ENCODE data around the gene PNP.

PNP gene

GRCh38 chr14:20482382-20482781 lies 13.2 kb downstream of the PNP start:
- TF ChIP-seq PATZ1 (CRISPR knock-in tag; IDR thresholded peaks at IDR 0.05; ENCODE audit: borderline replicate concordance) (no peak), POU6F1 (CRISPR knock-in tag; IDR thresholded peaks at IDR 0.05; ENCODE audit: borderline replicate concordance, low read depth) (no peak), SNAI2 (CRISPR knock-in tag; IDR thresholded peaks at IDR 0.05) (no peak), TOX (CRISPR knock-in tag; IDR thresholded peaks at IDR 0.05; ENCODE audit: borderline replicate concordance) (no peak), RARB (CRISPR knock-in tag; IDR thresholded peaks at IDR 0.05) (no peak), OSR1 (CRISPR knock-in tag; IDR thresholded peaks at IDR 0.05) (no peak), ZFP30 (CRISPR knock-in tag; IDR thresholded peaks at IDR 0.05) (no peak), ZNF8 (CRISPR knock-in tag; IDR thresholded peaks at IDR 0.05) (no peak), ZNF70 (CRISPR knock-in tag; IDR thresholded peaks at IDR 0.05) (no peak), PPARA (CRISPR knock-in tag; IDR thresholded peaks at IDR 0.05; ENCODE audit: borderline replicate concordance) (no peak), BACH2 (CRISPR knock-in tag; IDR thresholded peaks at IDR 0.05; ENCODE audit: borderline replicate concordance) (no peak), TCF4 (CRISPR knock-in tag; IDR thresholded peaks at IDR 0.05; ENCODE audit: borderline replicate concordance) (no peak), CSDC2 (CRISPR knock-in tag; IDR thresholded peaks at IDR 0.05) (no peak), ARNTL (CRISPR knock-in tag; IDR thresholded peaks at IDR 0.05; ENCODE audit: borderline replicate concordance, low read depth) (no peak), ZC3H10 (CRISPR knock-in tag; IDR thresholded peaks at IDR 0.05) (no peak), ISL1 (CRISPR knock-in tag; IDR thresholded peaks at IDR 0.05) (no peak), ESRRG (CRISPR knock-in tag; IDR thresholded peaks at IDR 0.05) (no peak), ZFP3 (CRISPR knock-in tag; IDR thresholded peaks at IDR 0.05) (no peak), TSHZ2 (CRISPR knock-in tag; IDR thresholded peaks at IDR 0.05) (no peak), CREB5 (CRISPR knock-in tag; IDR thresholded peaks at IDR 0.05; ENCODE audit: low read depth) (no peak)
- no peak for ATAC-seq

- no peak for ATAC-seq
- TF ChIP-seq TSHZ2 (CRISPR knock-in tag; IDR thresholded peaks at IDR 0.05) (no peak), PATZ1 (CRISPR knock-in tag; IDR thresholded peaks at IDR 0.05; ENCODE audit: borderline replicate concordance) (no peak), ZFP30 (CRISPR knock-in tag; IDR thresholded peaks at IDR 0.05) (no peak), CSRNP3 (CRISPR knock-in tag; IDR thresholded peaks at IDR 0.05) (no peak), ISL1 (CRISPR knock-in tag; IDR thresholded peaks at IDR 0.05) (no peak), ARNTL (CRISPR knock-in tag; IDR thresholded peaks at IDR 0.05; ENCODE audit: borderline replicate concordance, low read depth) (no peak), ZFP3 (CRISPR knock-in tag; IDR thresholded peaks at IDR 0.05) (no peak), TOX (CRISPR knock-in tag; IDR thresholded peaks at IDR 0.05; ENCODE audit: borderline replicate concordance) (no peak), TCF4 (CRISPR knock-in tag; IDR thresholded peaks at IDR 0.05; ENCODE audit: borderline replicate concordance) (no peak), ESRRG (CRISPR knock-in tag; IDR thresholded peaks at IDR 0.05) (no peak), ZNF565 (CRISPR knock-in tag; conservative IDR thresholded peaks at IDR 0.05; ENCODE audit: low read depth) (no peak), CSDC2 (CRISPR knock-in tag; IDR thresholded peaks at IDR 0.05) (no peak), PPARA (CRISPR knock-in tag; IDR thresholded peaks at IDR 0.05; ENCODE audit: borderline replicate concordance) (no peak), ZNF70 (CRISPR knock-in tag; IDR thresholded peaks at IDR 0.05) (no peak)
These were observed 16.7 kb downstream of the PNP start for GRCh38 chr14:20485900-20486299.

Measured in SK-N-SH treated with all-trans-retinoic acid at 6 μM for 48 hours (cell line).